GM13976 (cell line): Measurements from ENCODE around the gene CC2D1A.

Source experiments
- DNase-seq: peaks from one replicate; pipeline ENCODE4 v3.0.0; 2012; ENCODE audit warnings: low spot score
- CTCF ChIP-seq: IDR thresholded peaks from 2 replicates; pipeline ENCODE4 v1.5.1; 2012; ENCODE audit warnings: borderline replicate concordance, mild to moderate bottlenecking; ENCODE audit not compliant: insufficient read depth; ENCODE audit errors: extremely low read depth, missing control alignments, control extremely low read depth
- in situ Hi-C: fragments of 300-500 bp; cut with MboI; formaldehyde crosslinking; loops from one replicate; pipeline ENCODE4 v1.12.0; 2022; ENCODE audit warnings: low sequenced_read_pairs, mixed read lengths, inconsistent platforms; ENCODE audit not compliant: unreplicated experiment

Gene CC2D1A

GRCh38 chr19:13923194-13923987 is 17.4 kb downstream of the CC2D1A start:
- no peak for TF ChIP-seq CTCF
- in situ Hi-C loops = no loop called here
- no peak for DNase-seq

GRCh38 chr19:13926010-13926409 is 20.0 kb downstream of the CC2D1A start:
- DNase-seq = no peak
- in situ Hi-C loops = no loop called here
- no peak for TF ChIP-seq CTCF

GRCh38 chr19:13926715-13927114 is 20.7 kb downstream of the CC2D1A start:
- TF ChIP-seq CTCF = no peak
- in situ Hi-C loops = no loop called here
- no peak for DNase-seq

- no peak for DNase-seq
- no peak for TF ChIP-seq CTCF
- in situ Hi-C loops = no loop called here
Observed at GRCh38 chr19:13929340-13929739, 23.3 kb downstream of the CC2D1A start.

- no peak for TF ChIP-seq CTCF
- peak; percentile 28 for DNase-seq
- in situ Hi-C loops = no loop called here
Observed at GRCh38 chr19:13929956-13930355, 24.0 kb downstream of the CC2D1A start.

GRCh38 chr19:13930402-13930801 is 24.4 kb downstream of the CC2D1A start:
- TF ChIP-seq CTCF = no peak
- in situ Hi-C loops = no loop called here
- peak; percentile 27 for DNase-seq
